Esophagus squamous epithelium (tissue), 4 donors: ENCODE data around the gene C1orf210.

Source experiments
- POLR2A ChIP-seq, 4 donors: fragments of 450-650 bp; IDR thresholded peaks; one replicate each; pipeline ENCODE4 v1.6.1; 2017; ENCODE audit warnings: antibody characterized with exemption in 4 of 4, mild to moderate bottlenecking in 4 of 4, moderate library complexity in 3 of 4
- TF ChIP-seq, protein P1 (sequence below), 6 experiments: fragments of 450-650 bp in 4 of 6; fragments of 200-600 bp in 2 of 6; sonication (generic) in 2 of 6; IDR thresholded peaks; one replicate each; pipeline ENCODE4 v1.5.1; 2016 to 2019; ENCODE audit warnings: antibody characterized with exemption in 6 of 6, mild to moderate bottlenecking in 4 of 6, moderate library complexity in 4 of 6

DNA sequence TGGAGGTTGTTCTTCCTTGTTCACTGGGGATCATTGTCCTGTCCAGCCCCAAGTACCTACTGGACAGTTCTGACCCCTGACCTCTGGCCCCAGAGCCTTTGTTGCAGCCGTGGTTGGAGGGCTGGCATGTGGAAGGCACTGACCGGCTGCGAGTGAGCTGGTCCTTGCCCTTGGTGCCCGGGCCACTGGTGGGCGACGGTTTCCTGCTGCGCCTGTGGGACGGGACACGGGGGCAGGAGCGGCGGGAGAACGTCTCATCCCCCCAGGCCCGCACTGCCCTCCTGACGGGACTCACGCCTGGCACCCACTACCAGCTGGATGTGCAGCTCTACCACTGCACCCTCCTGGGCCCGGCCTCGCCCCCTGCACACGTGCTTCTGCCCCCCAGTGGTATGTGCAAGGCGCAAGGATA, 26.8 kb upstream of the C1orf210 start:
- TF ChIP-seq, protein P1, sequence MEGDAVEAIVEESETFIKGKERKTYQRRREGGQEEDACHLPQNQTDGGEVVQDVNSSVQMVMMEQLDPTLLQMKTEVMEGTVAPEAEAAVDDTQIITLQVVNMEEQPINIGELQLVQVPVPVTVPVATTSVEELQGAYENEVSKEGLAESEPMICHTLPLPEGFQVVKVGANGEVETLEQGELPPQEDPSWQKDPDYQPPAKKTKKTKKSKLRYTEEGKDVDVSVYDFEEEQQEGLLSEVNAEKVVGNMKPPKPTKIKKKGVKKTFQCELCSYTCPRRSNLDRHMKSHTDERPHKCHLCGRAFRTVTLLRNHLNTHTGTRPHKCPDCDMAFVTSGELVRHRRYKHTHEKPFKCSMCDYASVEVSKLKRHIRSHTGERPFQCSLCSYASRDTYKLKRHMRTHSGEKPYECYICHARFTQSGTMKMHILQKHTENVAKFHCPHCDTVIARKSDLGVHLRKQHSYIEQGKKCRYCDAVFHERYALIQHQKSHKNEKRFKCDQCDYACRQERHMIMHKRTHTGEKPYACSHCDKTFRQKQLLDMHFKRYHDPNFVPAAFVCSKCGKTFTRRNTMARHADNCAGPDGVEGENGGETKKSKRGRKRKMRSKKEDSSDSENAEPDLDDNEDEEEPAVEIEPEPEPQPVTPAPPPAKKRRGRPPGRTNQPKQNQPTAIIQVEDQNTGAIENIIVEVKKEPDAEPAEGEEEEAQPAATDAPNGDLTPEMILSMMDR (IDR thresholded peaks at IDR 0.05), result no peak
- TF ChIP-seq POLR2A (IDR thresholded peaks at IDR 0.05), result no peak
